Tibial nerve (tissue), 4 donors: Measurements from ENCODE around the gene PITX1. TPM values are rescaled to one million over a fixed set of nuclear protein-coding genes. Genes with fewer than 3 reads are reported as not detected.
"Not testable (repeated sequence)": the region's sequence is repeated elsewhere in the genome, so short reads cannot be mapped to it uniquely, and the experiment has no call there.

Source experiments
- DNase-seq, 2 donors: peaks; one replicate each; pipeline ENCODE4 v3.0.0-alpha.2; 2019; ENCODE audit warnings: low spot score in 2 of 2
- H3K27ac ChIP-seq, 4 donors: fragments of 200-600 bp; sonication (generic) in 3 of 4; one replicate each; pipeline ENCODE4 v1.5.1; 2017 to 2019; ENCODE audit warnings: mild to moderate bottlenecking in 1 of 4
- H3K27me3 ChIP-seq, 2 donors: fragments of 200-600 bp; sonication (generic) in 1 of 2; one replicate each; pipeline versions ENCODE4 v1.5.1 to v1.6.0; 2017 to 2019
- H3K36me3 ChIP-seq, 3 donors: fragments of 200-600 bp; sonication (generic); one replicate each; pipeline ENCODE4 v1.5.1; 2018 to 2019
- H3K4me1 ChIP-seq, 4 donors: fragments of 200-600 bp; sonication (generic) in 3 of 4; one replicate each; pipeline ENCODE4 v1.5.1; 2017 to 2019
- H3K4me3 ChIP-seq, 4 donors: fragments of 200-600 bp; sonication (generic) in 3 of 4; one replicate each; pipeline ENCODE4 v1.5.1; 2017 to 2019; ENCODE audit warnings: mild to moderate bottlenecking in 1 of 4, moderate library complexity in 1 of 4
- H3K9me3 ChIP-seq, 4 donors: fragments of 200-600 bp; sonication (generic) in 3 of 4; one replicate each; pipeline ENCODE4 v1.5.1; 2017 to 2019
- CTCF ChIP-seq, 5 experiments: fragments of 200-600 bp in 3 of 5; fragments of 450-650 bp in 2 of 5; sonication (generic) in 3 of 5; IDR thresholded peaks; one replicate each; pipeline ENCODE4 v1.5.1; 2016 to 2019; ENCODE audit warnings: antibody characterized with exemption in 5 of 5, mild to moderate bottlenecking in 3 of 5, moderate library complexity in 2 of 5
- EP300 ChIP-seq, 2 donors: sonication (generic); formaldehyde crosslinking; IDR thresholded peaks; one replicate each; pipeline ENCODE4 v1.6.1; 2017; ENCODE audit warnings: antibody characterized with exemption in 2 of 2, mild to moderate bottlenecking in 1 of 2
- POLR2A ChIP-seq, 2 donors: fragments of 450-650 bp; IDR thresholded peaks; one replicate each; pipeline ENCODE4 v1.6.1; 2017; ENCODE audit warnings: antibody characterized with exemption in 2 of 2, mild to moderate bottlenecking in 2 of 2, moderate library complexity in 2 of 2
- WGBS, 2 donors: methylation state at CpG; one replicate each; pipeline ENCODE4 v1.1.5; 2018; 5-methylcytosine and 5-hydroxymethylcytosine counted together
- total RNA-seq, 4 donors: library from RNA; depleted of rRNA; stranded (reverse); fragments of >200 nt; gene quantifications; one replicate each; pipeline ENCODE4 v1.1.0, GENCODE V29; 2016

PITX1 gene
- total RNA-seq, 4 donors from 2014 or later = 1.1 to 5.4 (median 3.0) TPM

- DNase-seq = no peak
- TF ChIP-seq CTCF (IDR thresholded peaks at IDR 0.05) (no peak), EP300 (IDR thresholded peaks at IDR 0.05) (no peak), POLR2A (IDR thresholded peaks at IDR 0.05) (no peak)
- Histone ChIP-seq H3K4me1 (no peaks in the 10 kb centered on the region), H3K36me3 (peaks cover 0 to 12% (median 0%) of the 10 kb centered on the region in 3 donors), H3K27me3 (no peaks in the 10 kb centered on the region), H3K27ac (no peak overlapping the region), H3K9me3 (no peaks in the 10 kb centered on the region), H3K4me3 (no peak overlapping the region)
- 82 to 86% methylated on average over 11 of the region's 11 CpGs for WGBS, 2 donors
Measured at GRCh38 chr5:135007749-135008363, 26.2 kb downstream of the PITX1 start.

DNA sequence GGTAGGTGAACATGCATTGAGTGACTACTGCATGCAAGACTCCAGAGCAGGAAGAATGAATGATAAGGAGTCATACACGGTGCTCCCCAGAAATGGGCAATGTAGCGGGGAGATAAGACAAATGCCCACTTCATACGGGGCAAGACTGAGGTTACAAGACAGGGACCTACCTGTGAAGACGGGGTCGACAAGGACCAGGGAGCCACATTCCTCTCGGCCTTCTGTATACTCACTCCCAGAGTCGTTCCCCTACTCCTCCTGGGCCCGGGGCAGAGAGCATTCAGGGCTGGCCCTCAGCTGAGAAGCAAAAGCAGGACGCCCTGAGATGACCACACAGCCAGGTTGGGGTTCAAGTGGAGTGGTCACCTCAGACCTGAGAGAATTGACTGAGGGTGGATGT is 26.7 kb downstream of the PITX1 start:
- 90 to 94% methylated on average over 9 of the region's 9 CpGs for whole genome bisulfite sequencing, 2 donors
- Histone ChIP-seq H3K27ac (no peak overlapping the region), H3K36me3 (peaks cover 0 to 12% (median 0%) of the 10 kb centered on the region in 3 donors), H3K27me3 (no peaks in the 10 kb centered on the region), H3K4me3 (no peak overlapping the region), H3K9me3 (no peaks in the 10 kb centered on the region), H3K4me1 (no peaks in the 10 kb centered on the region)
- DNase-seq = no peak
- TF ChIP-seq POLR2A (IDR thresholded peaks at IDR 0.05) (no peak), EP300 (IDR thresholded peaks at IDR 0.05) (no peak), CTCF (IDR thresholded peaks at IDR 0.05) (no peak)

DNA sequence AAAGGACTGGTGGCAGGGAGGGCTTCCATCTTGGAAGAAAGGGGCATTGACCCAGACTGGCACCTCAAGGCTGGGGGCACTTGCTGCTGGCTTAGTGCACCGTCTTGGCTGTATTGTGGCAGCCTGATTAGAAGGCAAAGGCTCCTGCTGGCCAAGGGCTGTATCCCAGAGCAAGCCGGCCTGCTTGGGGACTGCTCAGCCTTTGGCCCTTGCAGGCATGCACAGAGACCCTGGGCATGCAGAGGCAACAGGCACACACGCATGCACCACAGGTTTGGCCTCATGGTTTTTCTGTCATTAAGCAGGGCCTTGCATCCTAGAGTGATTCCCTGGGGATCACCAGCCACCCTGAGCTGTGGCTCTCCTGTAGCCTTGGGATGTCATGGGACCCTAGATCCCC is 29.0 kb downstream of the PITX1 start:
- no peak for TF ChIP-seq POLR2A (IDR thresholded peaks at IDR 0.05)
- TF ChIP-seq CTCF (IDR thresholded peaks at IDR 0.05) = no peak
- H3K27me3 ChIP-seq = no peaks in the 10 kb centered on the region
- WGBS, 2 donors = 71 to 94% methylated on average over 2 to 3 of the region's 3 CpGs
- H3K36me3 ChIP-seq = peaks cover 0 to 5% (median 0%) of the 10 kb centered on the region in 3 donors
- H3K4me1 ChIP-seq = no peaks in the 10 kb centered on the region
- H3K4me3 ChIP-seq = no peak overlapping the region
- no peak for DNase-seq
- H3K27ac ChIP-seq = no peak overlapping the region
- no peaks in the 10 kb centered on the region for H3K9me3 ChIP-seq

DNA sequence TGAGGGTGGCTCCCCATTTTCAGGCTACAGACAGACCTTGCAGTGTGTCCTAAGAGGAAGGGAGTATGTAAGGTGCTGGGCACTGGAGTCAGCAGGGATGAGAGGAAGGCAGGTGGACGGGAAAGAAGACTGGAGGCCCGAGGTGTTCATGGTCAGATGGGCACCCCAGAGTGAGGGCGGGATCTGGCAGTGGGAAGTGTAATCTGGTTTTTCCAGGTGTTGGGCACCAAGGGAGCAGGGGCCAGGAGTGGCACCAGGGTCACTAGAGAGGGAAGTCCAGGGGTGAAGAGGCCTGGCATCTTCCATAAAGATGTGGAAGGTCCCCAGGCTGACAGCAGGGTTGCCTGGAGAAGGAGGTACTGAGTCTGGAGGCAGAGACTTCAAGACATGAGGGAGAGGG is 29.7 kb downstream of the PITX1 start:
- Histone ChIP-seq H3K27me3 (no peaks in the 10 kb centered on the region), H3K27ac (no peak overlapping the region), H3K36me3 (peaks cover 0 to 5% (median 0%) of the 10 kb centered on the region in 3 donors), H3K4me3 (no peak overlapping the region), H3K9me3 (no peaks in the 10 kb centered on the region), H3K4me1 (no peaks in the 10 kb centered on the region)
- no peak for DNase-seq
- TF ChIP-seq EP300 (IDR thresholded peaks at IDR 0.05) (no peak), CTCF (IDR thresholded peaks at IDR 0.05) (no peak), POLR2A (IDR thresholded peaks at IDR 0.05) (no peak)
- WGBS, 2 donors = 91% methylated on average over 3 of the region's 3 CpGs

DNA sequence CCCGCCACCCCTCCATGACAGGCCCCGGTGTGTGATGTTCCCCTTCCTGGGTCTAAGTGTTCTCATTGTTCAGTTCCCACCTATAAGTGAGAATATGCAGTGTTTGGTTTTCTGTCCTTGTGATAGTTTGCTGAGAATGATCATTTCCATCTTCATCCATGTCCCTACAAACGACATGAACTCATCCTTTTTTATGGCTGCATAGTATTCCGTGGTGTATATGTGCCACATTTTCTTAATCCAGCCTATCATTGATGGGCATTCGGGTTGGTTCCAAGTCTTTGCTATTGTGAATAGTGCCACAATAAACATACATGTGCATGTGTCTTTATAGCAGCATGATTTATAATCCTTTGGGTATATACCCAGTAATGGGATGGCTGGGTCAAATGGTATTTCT is 36.0 kb downstream of the PITX1 start:
- 94 to 99% methylated on average over 5 of the region's 5 CpGs for WGBS, 2 donors
- not testable (repeated sequence) for H3K36me3 ChIP-seq, DNase-seq, H3K4me1 ChIP-seq, H3K27ac ChIP-seq, H3K4me3 ChIP-seq, H3K27me3 ChIP-seq, H3K9me3 ChIP-seq

- Histone ChIP-seq H3K27ac (no peak overlapping the region), H3K27me3 (no peaks in the 10 kb centered on the region), H3K9me3 (no peaks in the 10 kb centered on the region), H3K4me3 (no peak overlapping the region), H3K4me1 (no peaks in the 10 kb centered on the region), H3K36me3 (peaks cover 0 to 6% (median 0%) of the 10 kb centered on the region in 3 donors)
- WGBS, 2 donors = 77 to 82% methylated on average over 11 of the region's 11 CpGs
- DNase-seq = no peak
- no peak for TF ChIP-seq EP300 (IDR thresholded peaks at IDR 0.05)
- TF ChIP-seq CTCF (IDR thresholded peaks at IDR 0.05) = no peak
- TF ChIP-seq POLR2A (IDR thresholded peaks at IDR 0.05) = no peak
Measured at GRCh38 chr5:134997015-134997414, 37.0 kb downstream of the PITX1 start.
